SW480 (cell line): ENCODE results near the gene RAB39B.
A peak's percentile ranks its signal among the peaks of the same experiment; 100 is the strongest.
"Not testable (repeated sequence)": the region's sequence is repeated elsewhere in the genome, so short reads cannot be mapped to it uniquely, and the experiment has no call there.

Experiments
- DNase-seq: peaks from one replicate; pipeline ENCODE4 v3.0.0-alpha.2; 2016; ENCODE audit warnings: low spot score

Gene RAB39B, protein sequence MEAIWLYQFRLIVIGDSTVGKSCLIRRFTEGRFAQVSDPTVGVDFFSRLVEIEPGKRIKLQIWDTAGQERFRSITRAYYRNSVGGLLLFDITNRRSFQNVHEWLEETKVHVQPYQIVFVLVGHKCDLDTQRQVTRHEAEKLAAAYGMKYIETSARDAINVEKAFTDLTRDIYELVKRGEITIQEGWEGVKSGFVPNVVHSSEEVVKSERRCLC

GRCh38 chrX:155263854-155264628 is at the start of gene RAB39B:
TSS of gene RAB39B (minus strand) at chrX:155264491. CDS start at chrX:155264288, 203 bp downstream.
- peak; percentile 86 for DNase-seq

GRCh38 chrX:155313766-155314165 is 49.5 kb upstream of the RAB39B start:
- DNase-seq, result peak; percentile 21

DNA sequence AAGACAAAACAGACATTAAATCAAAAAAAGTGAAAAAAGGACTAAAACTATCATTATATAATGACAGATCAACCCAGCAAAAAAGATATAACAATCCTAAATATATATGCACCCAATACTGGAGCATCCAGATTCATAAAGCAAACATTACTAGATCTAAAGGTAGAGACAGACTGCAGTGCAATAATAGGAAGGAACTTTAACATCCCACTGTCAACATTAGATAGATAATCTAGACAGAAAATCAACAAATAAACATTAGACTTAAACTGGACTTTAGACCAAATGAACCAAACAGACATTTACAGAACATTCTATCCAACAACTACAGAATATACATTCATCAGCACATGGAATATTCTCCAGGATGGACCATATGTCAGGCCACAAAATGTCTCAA is 29.5 kb upstream of the RAB39B start:
- DNase-seq, result no peak

GRCh38 chrX:155279873-155280272 is 15.6 kb upstream of the RAB39B start:
- no peak for DNase-seq

GRCh38 chrX:155270969-155271368 is 6.7 kb upstream of the RAB39B start:
- no peak for DNase-seq

DNA sequence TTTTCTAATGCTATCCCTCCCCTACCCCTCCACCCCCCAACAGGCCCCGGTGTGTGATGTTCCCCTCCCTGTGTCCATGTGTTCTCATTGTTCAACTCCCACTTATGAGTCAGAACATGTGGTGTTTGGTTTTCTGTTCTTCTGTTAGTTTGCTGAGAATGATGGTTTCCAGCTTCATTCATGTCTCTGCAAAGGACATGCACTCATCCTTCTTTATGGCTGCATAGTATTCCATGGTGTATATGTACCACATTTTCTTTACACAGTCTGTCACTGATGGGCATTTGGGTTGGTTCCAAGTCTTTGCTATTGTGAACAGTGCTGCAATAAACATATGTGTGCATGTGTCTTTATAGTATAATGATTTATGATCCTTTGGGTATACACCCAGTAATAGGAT is 3.7 kb upstream of the RAB39B start:
- DNase-seq, result not testable (repeated sequence)

- DNase-seq, result no peak
Measured at GRCh38 chrX:155266439-155266838, 2.1 kb upstream of the RAB39B start.

DNA sequence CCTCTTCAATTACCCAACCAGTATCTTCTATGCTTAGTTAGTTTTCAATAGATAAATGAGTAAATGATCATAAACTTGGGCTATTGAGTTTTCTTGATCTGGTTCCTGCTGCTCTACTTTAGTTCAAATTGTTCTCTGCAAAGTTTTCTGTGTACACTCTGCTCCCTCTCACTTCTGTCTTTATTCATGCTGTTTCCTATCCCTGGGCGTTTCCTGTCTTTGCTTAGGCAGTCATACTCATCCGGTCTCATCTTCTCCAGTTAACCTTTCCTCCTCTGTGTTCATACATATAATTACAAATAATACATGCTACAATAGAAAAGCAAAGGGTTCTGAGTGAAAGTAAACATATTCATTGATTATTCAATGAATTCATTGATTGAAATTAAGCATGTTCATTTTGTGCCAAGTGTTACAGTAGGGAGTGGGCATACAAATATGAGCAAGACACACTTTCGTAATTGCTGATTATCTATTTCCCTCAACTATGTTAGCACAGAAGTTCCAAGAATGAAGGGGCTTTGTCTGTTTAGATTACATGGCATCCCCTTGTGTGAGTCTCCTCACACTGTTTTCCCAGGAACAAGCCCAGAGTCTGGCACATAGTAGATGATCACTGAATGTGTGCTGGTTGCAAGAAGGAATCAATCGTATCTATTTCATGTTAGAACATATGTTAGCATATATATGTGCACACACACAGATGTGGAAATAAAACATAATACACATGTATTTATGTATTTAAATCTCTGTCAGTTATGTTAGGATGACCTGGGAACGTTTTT is 1.1 kb downstream of the RAB39B start:
- no peak for DNase-seq

DNA sequence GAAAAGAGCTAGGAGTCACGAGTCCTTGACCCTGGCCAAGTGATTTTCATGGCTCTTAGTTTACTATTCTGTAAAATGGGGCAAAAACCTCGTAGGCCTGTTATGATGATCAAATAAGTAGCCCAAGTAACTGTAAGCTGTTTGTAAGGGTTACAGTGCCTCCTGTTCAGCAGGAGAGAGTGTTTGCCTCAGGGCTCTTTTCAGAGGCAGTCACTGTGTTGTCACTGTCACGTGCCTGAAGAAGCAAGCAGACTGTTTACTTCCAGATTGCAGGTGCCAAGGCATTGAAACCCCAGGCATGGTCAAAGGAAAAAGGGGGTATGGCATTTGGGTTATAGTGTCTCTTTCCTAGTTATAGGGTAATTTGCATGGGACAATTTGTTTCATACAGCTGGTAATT is 4.5 kb downstream of the RAB39B start:
- no peak for DNase-seq

- DNase-seq, result no peak
Measured at GRCh38 chrX:155251391-155251790, 12.9 kb downstream of the RAB39B start.

DNA sequence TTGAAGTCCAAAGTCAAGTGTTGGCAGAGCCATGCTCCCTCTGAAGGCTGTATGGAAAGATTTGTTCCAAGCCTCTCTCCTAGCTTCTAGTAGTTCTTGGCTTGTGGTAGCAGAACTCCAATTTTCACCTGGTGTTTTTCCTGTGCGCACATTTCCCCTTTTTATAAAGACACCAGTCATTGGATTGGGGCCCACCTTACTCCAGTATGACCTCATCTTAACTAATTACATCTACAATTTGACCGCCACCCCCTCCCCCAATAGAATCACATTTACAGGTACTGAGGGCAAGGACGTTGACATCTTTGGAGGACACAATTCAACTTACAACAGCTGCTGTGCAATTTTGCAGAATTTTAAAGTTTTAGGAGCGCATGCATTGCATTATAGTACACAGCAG is 16.8 kb downstream of the RAB39B start:
- no peak for DNase-seq

- DNase-seq, result no peak
Measured at GRCh38 chrX:155246748-155247147, 17.5 kb downstream of the RAB39B start.

GRCh38 chrX:155242300-155242699 is 22.0 kb downstream of the RAB39B start:
- DNase-seq, result no peak

DNA sequence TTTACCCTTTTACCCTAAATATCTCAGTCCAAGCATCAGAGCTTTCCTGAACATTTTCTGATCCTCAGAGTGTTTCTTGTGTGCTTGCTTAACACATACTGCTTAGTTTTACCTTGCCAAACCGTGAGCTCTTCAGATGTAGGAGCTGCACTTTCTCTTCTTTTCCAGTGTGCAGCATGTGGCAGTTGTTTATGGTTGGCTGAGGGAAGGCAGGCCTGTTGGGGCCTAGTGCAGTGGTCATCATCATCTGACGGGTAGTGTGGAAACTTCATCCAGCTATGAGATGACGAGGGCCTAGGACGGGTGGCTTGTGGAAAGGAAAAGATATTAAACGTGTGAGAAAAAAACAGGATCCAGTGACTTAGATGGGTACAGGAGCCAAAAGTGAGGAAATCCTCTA is 26.6 kb downstream of the RAB39B start:
- DNase-seq, result no peak

- no peak for DNase-seq
Measured at GRCh38 chrX:155235891-155236290, 28.4 kb downstream of the RAB39B start.

- no peak for DNase-seq
Measured at GRCh38 chrX:155231163-155231562, 33.1 kb downstream of the RAB39B start.

DNA sequence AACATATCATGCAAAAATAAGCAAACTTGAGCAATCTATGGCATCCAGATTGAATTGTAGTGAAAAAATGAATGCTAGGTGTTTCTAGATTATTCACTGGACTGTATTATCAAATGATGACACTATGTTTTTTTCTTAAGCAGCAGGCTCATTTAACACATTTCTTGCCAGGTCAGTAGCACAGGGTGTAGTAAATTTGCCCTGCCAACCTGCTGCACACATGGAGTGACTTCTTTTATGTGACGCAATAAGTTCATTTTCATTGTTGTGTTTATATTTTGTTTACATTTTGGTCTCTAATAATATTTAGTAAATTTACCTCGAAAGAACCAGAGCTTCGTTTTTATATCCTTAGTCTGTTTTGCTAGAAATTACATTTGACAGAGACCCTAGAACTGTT is 38.5 kb downstream of the RAB39B start:
- no peak for DNase-seq

- DNase-seq, result not testable (repeated sequence)
Measured at GRCh38 chrX:155223746-155224145, 40.5 kb downstream of the RAB39B start.

DNA sequence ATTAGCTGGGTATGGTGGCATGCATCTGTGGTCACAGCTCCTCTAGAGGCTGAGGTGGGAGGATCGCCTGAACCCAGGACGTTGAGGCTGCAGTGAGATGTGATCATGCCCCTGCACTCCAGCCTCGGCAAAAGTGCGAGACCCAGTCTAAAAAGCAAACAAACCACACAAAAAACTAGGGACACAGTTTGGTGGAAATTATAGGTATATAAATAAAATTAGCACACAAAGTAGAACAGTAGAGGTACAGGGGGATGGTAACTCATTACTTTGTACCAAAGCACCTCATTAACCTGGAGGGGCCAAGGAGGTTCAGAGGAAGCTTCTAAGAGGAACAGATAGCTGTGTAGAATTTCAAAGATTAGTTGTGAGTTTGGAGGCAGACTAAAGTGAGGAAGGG is 42.9 kb downstream of the RAB39B start:
- no peak for DNase-seq

- DNase-seq, result no peak
Measured at GRCh38 chrX:155218777-155219176, 45.5 kb downstream of the RAB39B start.

DNA sequence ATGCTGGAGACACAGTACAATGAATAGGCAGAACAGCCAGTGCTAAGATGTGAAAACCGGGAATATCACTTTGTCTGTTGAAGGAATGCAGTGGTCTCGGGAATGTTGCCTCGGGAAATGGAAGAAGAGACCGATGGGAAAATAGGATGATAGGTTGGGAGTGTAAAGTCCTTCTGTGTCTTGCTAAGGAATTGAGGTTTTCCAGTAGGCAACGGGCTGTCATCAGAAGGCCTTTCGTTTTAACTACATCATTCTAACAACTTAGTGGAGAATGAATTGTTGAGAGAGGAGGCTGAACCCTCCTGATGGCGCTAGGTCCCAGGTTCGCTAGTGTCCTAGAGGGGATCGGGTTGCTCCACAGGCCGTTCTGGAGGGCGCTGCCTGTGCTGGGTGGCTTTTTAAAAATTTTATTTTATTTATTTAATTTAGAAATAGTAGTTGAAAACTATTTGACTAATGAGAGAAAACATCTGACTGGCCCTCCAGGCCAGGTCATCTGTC is 47.3 kb downstream of the RAB39B start:
- peak; percentile 49 for DNase-seq

DNA sequence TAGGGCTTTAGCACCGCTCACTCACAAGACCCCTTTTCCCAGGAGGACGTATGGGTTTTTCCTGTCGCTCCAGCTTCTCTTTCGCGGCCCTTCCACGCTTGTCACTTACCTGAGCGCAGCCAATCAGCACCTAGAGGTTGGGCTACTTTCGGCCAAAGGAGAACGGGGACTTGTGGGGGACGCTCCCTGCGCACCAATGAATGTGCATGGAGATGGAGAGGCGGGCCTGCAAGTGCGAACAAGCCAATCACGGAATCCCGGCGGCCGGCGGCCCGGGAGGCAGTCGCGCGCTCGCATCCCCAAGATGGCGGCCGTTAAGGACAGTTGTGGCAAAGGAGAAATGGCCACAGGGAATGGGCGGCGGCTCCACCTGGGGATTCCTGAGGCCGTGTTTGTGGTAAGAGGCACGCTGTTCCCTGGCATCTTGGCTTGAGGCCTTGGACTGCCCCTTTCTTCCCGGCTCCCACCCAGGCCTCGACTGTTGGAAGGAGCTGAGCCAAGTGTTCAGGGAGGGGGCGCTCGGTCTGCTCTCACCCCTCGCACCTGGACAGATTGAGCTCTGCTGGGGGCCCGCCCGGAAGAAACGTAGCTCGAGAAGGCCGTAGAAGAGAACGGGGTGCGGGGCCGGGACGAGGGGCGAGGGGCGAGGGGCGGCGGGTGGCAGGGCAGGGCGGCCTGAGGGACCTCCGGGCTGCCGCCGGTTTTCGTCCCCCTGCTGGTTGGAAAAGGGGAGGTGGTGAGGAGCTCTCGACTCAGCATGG is 47.9 kb downstream of the RAB39B start, which contains the start of gene VBP1:
Gene VBP1, plus strand, starts transcription at position 282 of the 761 bp plus-strand sequence. Its CDS starts 23 bp downstream, at position 305.
- DNase-seq, result peak; percentile 97
